ENCODE data around the gene UGT2B7. TPM values are rescaled to one million over a fixed set of nuclear protein-coding genes. Genes with fewer than 3 reads are reported as not detected.

The UGT2B7 gene
- total RNA-seq, 3 donors from 2014 or later = 0.33 to 2.5 TPM; not detected in 1

GRCh38 chr4:69126024-69126423, 29.8 kb downstream of the UGT2B7 start:
- H3K4me1 ChIP-seq = no peaks in the 10 kb centered on the region
- no peak overlapping the region for H3K4me3 ChIP-seq
- intact Hi-C loops (cut with DNase I; ENCODE audit: low total_unique reads) = no loop called here
- H3K27me3 ChIP-seq = no peaks in the 10 kb centered on the region
- no peak overlapping the region for H3K27ac ChIP-seq
- no peaks in the 10 kb centered on the region for H3K9me3 ChIP-seq
- H3K36me3 ChIP-seq = no peaks in the 10 kb centered on the region
- no peak for TF ChIP-seq POLR2A (IDR thresholded peaks at IDR 0.05)
- TF ChIP-seq CTCF (IDR thresholded peaks at IDR 0.05) = no peak
- no peak for TF ChIP-seq POLR2AphosphoS5 (IDR thresholded peaks at IDR 0.05)
- DNase-seq (ENCODE audit: low spot score in 2 of 2) = no peak

GRCh38 chr4:69133993-69134392, 37.7 kb downstream of the UGT2B7 start:
- no peaks in the 10 kb centered on the region for H3K36me3 ChIP-seq
- no peaks in the 10 kb centered on the region for H3K27me3 ChIP-seq
- no peaks in the 10 kb centered on the region for H3K9me3 ChIP-seq
- DNase-seq (ENCODE audit: low spot score in 2 of 2) = no peak
- H3K27ac ChIP-seq = no peak overlapping the region
- H3K4me3 ChIP-seq = no peak overlapping the region
- no peaks in the 10 kb centered on the region for H3K4me1 ChIP-seq
- intact Hi-C loops (cut with DNase I; ENCODE audit: low total_unique reads) = no loop called here
- no peak for TF ChIP-seq CTCF (IDR thresholded peaks at IDR 0.05)
- no peak for TF ChIP-seq POLR2A (IDR thresholded peaks at IDR 0.05)
- no peak for TF ChIP-seq POLR2AphosphoS5 (IDR thresholded peaks at IDR 0.05)

GRCh38 chr4:69134471-69134870, 38.2 kb downstream of the UGT2B7 start:
- TF ChIP-seq POLR2A (IDR thresholded peaks at IDR 0.05) (no peak), CTCF (IDR thresholded peaks at IDR 0.05) (no peak), POLR2AphosphoS5 (IDR thresholded peaks at IDR 0.05) (no peak)

GRCh38 chr4:69141320-69141719, 45.0 kb downstream of the UGT2B7 start:
- no peak overlapping the region for H3K27ac ChIP-seq
- H3K4me3 ChIP-seq = no peak overlapping the region
- TF ChIP-seq CTCF (IDR thresholded peaks at IDR 0.05) (no peak), POLR2AphosphoS5 (IDR thresholded peaks at IDR 0.05) (no peak), POLR2A (IDR thresholded peaks at IDR 0.05) (no peak)
- H3K4me1 ChIP-seq = no peaks in the 10 kb centered on the region
- no peak for DNase-seq (ENCODE audit: low spot score in 2 of 2)
- H3K27me3 ChIP-seq = no peaks in the 10 kb centered on the region
- no peaks in the 10 kb centered on the region for H3K36me3 ChIP-seq
- intact Hi-C loops (cut with DNase I; ENCODE audit: low total_unique reads) = no loop called here
- H3K9me3 ChIP-seq = no peaks in the 10 kb centered on the region

More at GRCh38 chr4:69134471-69134870, 38.2 kb downstream of the UGT2B7 start:
- Histone ChIP-seq H3K9me3 (no peaks in the 10 kb centered on the region), H3K27ac (no peak overlapping the region), H3K4me3 (no peak overlapping the region), H3K36me3 (no peaks in the 10 kb centered on the region), H3K4me1 (no peaks in the 10 kb centered on the region), H3K27me3 (no peaks in the 10 kb centered on the region)
- intact Hi-C loops (cut with DNase I; ENCODE audit: low total_unique reads) = no loop called here
- DNase-seq (ENCODE audit: low spot score in 2 of 2) = no peak

- intact Hi-C loops (cut with DNase I; ENCODE audit: low total_unique reads) = no loop called here
- no peaks in the 10 kb centered on the region for H3K36me3 ChIP-seq
- no peaks in the 10 kb centered on the region for H3K9me3 ChIP-seq
- H3K4me1 ChIP-seq = no peaks in the 10 kb centered on the region
- no peak for DNase-seq (ENCODE audit: low spot score in 2 of 2)
- no peak overlapping the region for H3K27ac ChIP-seq
- H3K27me3 ChIP-seq = no peaks in the 10 kb centered on the region
- H3K4me3 ChIP-seq = no peak overlapping the region
- TF ChIP-seq POLR2A (IDR thresholded peaks at IDR 0.05) (no peak), POLR2AphosphoS5 (IDR thresholded peaks at IDR 0.05) (no peak), CTCF (IDR thresholded peaks at IDR 0.05) (no peak)
Observed at GRCh38 chr4:69147334-69147733, 51.1 kb downstream of the UGT2B7 start.

Measured in breast epithelium (tissue), 4 donors.